Measurements from ENCODE around the gene TMEM184A. TPM values are rescaled to one million over a fixed set of nuclear protein-coding genes. Genes with fewer than 3 reads are reported as not detected.

Gene TMEM184A
- total and polyA plus RNA-seq, 2 of the 13 experiments (the other 11 are each of a cell fraction or from before 2014, with no cell fraction given) = 9.5 to 20.4 TPM

DNA sequence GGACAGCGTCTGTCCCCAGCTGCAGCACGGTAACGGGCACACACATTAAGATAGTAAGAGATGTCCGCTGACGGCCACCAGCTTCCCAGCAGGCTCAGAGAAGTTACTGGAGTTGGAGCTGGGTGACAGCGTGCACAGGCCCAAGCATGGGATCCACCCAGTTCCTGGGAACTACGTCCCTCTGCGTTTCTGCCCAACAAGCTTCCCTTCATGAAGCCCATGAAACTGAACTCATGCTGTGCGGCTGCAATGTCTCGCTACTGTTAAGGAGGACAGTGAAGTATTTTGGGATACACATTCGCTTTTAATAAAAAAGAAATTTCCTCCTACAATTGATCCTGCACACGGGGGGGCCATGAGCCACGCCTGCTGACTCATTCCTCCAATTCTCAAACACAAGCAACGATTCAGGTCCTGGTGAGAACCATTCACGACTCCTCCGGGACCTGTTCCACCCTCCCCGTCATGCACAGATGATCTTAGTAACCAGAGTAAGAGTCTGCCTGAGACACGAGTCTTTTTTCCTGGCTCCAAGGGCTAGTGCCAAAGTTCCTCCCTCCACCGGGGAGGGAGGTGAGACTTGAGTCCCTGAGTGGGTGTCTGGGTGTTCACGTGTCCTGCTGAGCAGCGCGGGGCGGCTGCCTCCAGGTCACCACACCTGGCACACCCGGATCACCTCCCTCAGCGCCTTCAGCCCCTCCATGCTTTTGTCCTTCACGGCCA is 11.2 kb upstream of the TMEM184A start:
- ChIA-PET CTCF (ENCODE audit: low intra/inter-chr PET ratio, low total read pairs) (no interaction called here), POLR2A (no interaction called here)
- WGBS (ENCODE audit: low lambda C conversion rate) = 90% methylated on average over 19 of the region's 26 CpGs
- ATAC-seq (no peak), DNase-seq (ENCODE audit: low spot score) (no peak), FAIRE-seq (no peak)
- intact Hi-C loops (cut with micrococcal nuclease; ENCODE audit: unreplicated experiment) (no loop called here), in situ Hi-C loops (cut with HindIII; ENCODE audit: extremely low pct_ligation_motif_present, low pct_unique_long_range_greater_than_20kb) (no loop called here)
- Histone ChIP-seq H3K4me1 (ENCODE audit: insufficient read depth, low read length) (peaks cover 42% of the 10 kb centered on the region), H3K36me3 (replicated peaks in 1 of 2; ENCODE audit: control insufficient read depth in 1 of 2, insufficient read depth in 2 of 2, low read length in 2 of 2) (peaks cover 2 to 14% of the 10 kb centered on the region in 2 experiments; a peak in 2 of 5 replicates), H3K4me2 (ENCODE audit: low read depth, low read length) (no peak overlapping the region), H3K9me3 (ENCODE audit: low read length) (no peaks in the 10 kb centered on the region), H3K9ac (ENCODE audit: insufficient read depth, low read depth, low read length) (no peak overlapping the region), H3K27ac (ENCODE audit: extremely low read length, insufficient read depth, low read length) (no peak overlapping the region), H3K79me2 (ENCODE audit: insufficient read depth, low read length) (peaks cover 7% of the 10 kb centered on the region), H3K27me3 (ENCODE audit: control insufficient read depth in 1 of 2, insufficient read depth in 2 of 2, low read length in 2 of 2) (peaks cover 2% of the 10 kb centered on the region in 2 experiments; a peak in 2 of 5 replicates), H2AFZ (ENCODE audit: low read length) (no peak overlapping the region), H3K4me3 (replicated peaks in 1 of 3; ENCODE audit: insufficient read depth in 1 of 3, low read depth in 2 of 3, low read length in 3 of 3) (no peak overlapping the region), H4K20me1 (ENCODE audit: insufficient read depth, low read length) (no peaks in the 10 kb centered on the region)
- TF ChIP-seq RBFOX2 (IDR thresholded peaks at IDR 0.05; ENCODE audit: low read depth, low read length) = 0 out of 2 replicates have a peak, but pooled peaks have one; percentile 27
- TF ChIP-seq, protein P1, sequence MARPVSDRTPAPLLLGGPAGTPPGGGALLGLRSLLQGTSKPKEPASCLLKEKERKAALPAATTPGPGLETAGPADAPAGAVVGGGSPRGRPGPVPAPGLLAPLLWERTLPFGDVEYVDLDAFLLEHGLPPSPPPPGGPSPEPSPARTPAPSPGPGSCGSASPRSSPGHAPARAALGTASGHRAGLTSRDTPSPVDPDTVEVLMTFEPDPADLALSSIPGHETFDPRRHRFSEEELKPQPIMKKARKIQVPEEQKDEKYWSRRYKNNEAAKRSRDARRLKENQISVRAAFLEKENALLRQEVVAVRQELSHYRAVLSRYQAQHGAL (CRISPR knock-in tag; IDR thresholded peaks at IDR 0.05; ENCODE audit: not compliant biosample characterization) = no peak
- no TSS peak for BruUV-seq (replicated peaks)

DNA sequence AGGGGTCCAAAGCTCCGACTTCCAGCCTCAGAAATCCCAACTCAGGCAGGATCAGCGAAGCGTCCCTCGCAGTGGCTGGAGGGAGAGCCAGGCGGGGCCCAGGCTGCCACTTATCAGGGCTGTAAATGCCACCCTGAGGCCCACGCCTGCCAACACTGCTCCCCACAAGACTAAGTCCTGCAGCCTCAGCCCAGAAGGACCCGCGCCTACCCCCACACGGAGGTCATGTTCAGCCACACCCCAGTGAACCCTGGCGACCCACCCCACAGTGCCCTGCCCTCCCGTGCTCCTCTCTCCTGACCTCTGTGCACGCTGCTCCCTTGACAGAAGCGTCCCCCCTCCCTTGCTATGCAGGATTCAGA is 10.7 kb upstream of the TMEM184A start:
- Histone ChIP-seq H3K4me2 (ENCODE audit: low read depth, low read length) (no peak overlapping the region), H3K9me3 (ENCODE audit: low read length) (no peaks in the 10 kb centered on the region), H3K36me3 (replicated peaks in 1 of 2; ENCODE audit: control insufficient read depth in 1 of 2, insufficient read depth in 2 of 2, low read length in 2 of 2) (peaks cover 2 to 14% of the 10 kb centered on the region in 2 experiments; a peak in 2 of 5 replicates), H3K4me3 (replicated peaks in 1 of 3; ENCODE audit: insufficient read depth in 1 of 3, low read depth in 2 of 3, low read length in 3 of 3) (no peak overlapping the region), H3K27me3 (ENCODE audit: control insufficient read depth in 1 of 2, insufficient read depth in 2 of 2, low read length in 2 of 2) (peaks cover 5% of the 10 kb centered on the region in 2 experiments; a peak in 3 of 5 replicates), H3K4me1 (ENCODE audit: insufficient read depth, low read length) (peaks cover 47% of the 10 kb centered on the region), H3K9ac (ENCODE audit: insufficient read depth, low read depth, low read length) (no peak overlapping the region), H2AFZ (ENCODE audit: low read length) (no peak overlapping the region), H4K20me1 (ENCODE audit: insufficient read depth, low read length) (no peaks in the 10 kb centered on the region), H3K79me2 (ENCODE audit: insufficient read depth, low read length) (peaks cover 7% of the 10 kb centered on the region), H3K27ac (ENCODE audit: extremely low read length, insufficient read depth, low read length) (no peak overlapping the region)
- ChIA-PET POLR2A (no interaction called here), CTCF (ENCODE audit: low intra/inter-chr PET ratio, low total read pairs) (no interaction called here)
- in situ Hi-C loops (cut with HindIII; ENCODE audit: extremely low pct_ligation_motif_present, low pct_unique_long_range_greater_than_20kb) (no loop called here), intact Hi-C loops (cut with micrococcal nuclease; ENCODE audit: unreplicated experiment) (no loop called here)
- DNase-seq (ENCODE audit: low spot score) (no peak), ATAC-seq (no peak), FAIRE-seq (no peak)
- WGBS (ENCODE audit: low lambda C conversion rate) = 83% methylated on average over 8 of the region's 13 CpGs
- TF ChIP-seq RBFOX2 (IDR thresholded peaks at IDR 0.05; ENCODE audit: low read depth, low read length) = peak; percentile 52; the same call in 1 of the 2 replicates
- no peak for TF ChIP-seq YEATS2 (CRISPR knock-in tag; IDR thresholded peaks at IDR 0.05; ENCODE audit: borderline replicate concordance)
- TF ChIP-seq, protein P2, sequence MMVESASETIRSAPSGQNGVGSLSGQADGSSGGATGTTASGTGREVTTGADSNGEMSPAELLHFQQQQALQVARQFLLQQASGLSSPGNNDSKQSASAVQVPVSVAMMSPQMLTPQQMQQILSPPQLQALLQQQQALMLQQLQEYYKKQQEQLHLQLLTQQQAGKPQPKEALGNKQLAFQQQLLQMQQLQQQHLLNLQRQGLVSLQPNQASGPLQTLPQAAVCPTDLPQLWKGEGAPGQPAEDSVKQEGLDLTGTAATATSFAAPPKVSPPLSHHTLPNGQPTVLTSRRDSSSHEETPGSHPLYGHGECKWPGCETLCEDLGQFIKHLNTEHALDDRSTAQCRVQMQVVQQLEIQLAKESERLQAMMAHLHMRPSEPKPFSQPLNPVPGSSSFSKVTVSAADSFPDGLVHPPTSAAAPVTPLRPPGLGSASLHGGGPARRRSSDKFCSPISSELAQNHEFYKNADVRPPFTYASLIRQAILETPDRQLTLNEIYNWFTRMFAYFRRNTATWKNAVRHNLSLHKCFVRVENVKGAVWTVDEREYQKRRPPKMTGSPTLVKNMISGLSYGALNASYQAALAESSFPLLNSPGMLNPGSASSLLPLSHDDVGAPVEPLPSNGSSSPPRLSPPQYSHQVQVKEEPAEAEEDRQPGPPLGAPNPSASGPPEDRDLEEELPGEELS (CRISPR knock-in tag; IDR thresholded peaks at IDR 0.05) = no peak
- TF ChIP-seq NKX3-1 (CRISPR knock-in tag; IDR thresholded peaks at IDR 0.05) = no peak
- TF ChIP-seq NFE2L2 (IDR thresholded peaks at IDR 0.05; ENCODE audit: low read length) = no peak
- TF ChIP-seq ZFP36 (IDR thresholded peaks at IDR 0.05; ENCODE audit: borderline replicate concordance, low read depth, low read length, partially characterized antibody) = no peak
- TF ChIP-seq, protein P3, sequence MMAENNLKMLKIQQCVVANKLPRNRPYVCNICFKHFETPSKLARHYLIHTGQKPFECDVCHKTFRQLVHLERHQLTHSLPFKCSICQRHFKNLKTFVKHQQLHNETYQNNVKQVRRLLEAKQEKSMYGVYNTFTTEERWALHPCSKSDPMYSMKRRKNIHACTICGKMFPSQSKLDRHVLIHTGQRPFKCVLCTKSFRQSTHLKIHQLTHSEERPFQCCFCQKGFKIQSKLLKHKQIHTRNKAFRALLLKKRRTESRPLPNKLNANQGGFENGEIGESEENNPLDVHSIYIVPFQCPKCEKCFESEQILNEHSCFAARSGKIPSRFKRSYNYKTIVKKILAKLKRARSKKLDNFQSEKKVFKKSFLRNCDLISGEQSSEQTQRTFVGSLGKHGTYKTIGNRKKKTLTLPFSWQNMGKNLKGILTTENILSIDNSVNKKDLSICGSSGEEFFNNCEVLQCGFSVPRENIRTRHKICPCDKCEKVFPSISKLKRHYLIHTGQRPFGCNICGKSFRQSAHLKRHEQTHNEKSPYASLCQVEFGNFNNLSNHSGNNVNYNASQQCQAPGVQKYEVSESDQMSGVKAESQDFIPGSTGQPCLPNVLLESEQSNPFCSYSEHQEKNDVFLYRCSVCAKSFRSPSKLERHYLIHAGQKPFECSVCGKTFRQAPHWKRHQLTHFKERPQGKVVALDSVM (CRISPR knock-in tag; IDR thresholded peaks at IDR 0.05) = no peak
- TF ChIP-seq KDM2A (CRISPR knock-in tag; IDR thresholded peaks at IDR 0.05; ENCODE audit: borderline replicate concordance, low read depth) = no peak
- no peak for TF ChIP-seq ZFP36L1 (CRISPR knock-in tag; IDR thresholded peaks at IDR 0.05)
- no peak for TF ChIP-seq ZNF432 (CRISPR knock-in tag; IDR thresholded peaks at IDR 0.05; ENCODE audit: borderline replicate concordance)
- peak; percentile 79 for TF ChIP-seq AGO2 (optimal IDR thresholded peaks at IDR 0.05; ENCODE audit: low read depth, low read length)
- BruUV-seq (replicated peaks) = no TSS peak

Data from HepG2 (cell line).